Muscle layer of duodenum (tissue), 2 donors: Measurements from ENCODE around the gene IKZF2.

Source experiments
- H3K27ac ChIP-seq: one replicate; pipeline ENCODE4 v1.7.0; 2013; ENCODE audit warnings: mild to moderate bottlenecking, low read length
- H3K27me3 ChIP-seq: one replicate; pipeline ENCODE4 v1.7.0; 2013; ENCODE audit warnings: low read depth, mild to moderate bottlenecking, control low read depth, low read length
- H3K36me3 ChIP-seq, 2 donors: one replicate each; pipeline ENCODE4 v1.7.0; 2013; ENCODE audit warnings: low read length in 2 of 2, control low read depth in 1 of 2, mild to moderate bottlenecking in 1 of 2; ENCODE audit not compliant: insufficient read depth in 2 of 2, control insufficient read depth in 1 of 2
- H3K4me1 ChIP-seq, 2 donors: one replicate each; pipeline ENCODE4 v1.7.0; 2013; ENCODE audit warnings: low read length in 2 of 2, mild to moderate bottlenecking in 2 of 2, control low read depth in 1 of 2, moderate library complexity in 1 of 2; ENCODE audit not compliant: insufficient read depth in 2 of 2, control insufficient read depth in 1 of 2
- H3K4me3 ChIP-seq, 2 donors: one replicate each; pipeline ENCODE4 v1.7.0; 2013; ENCODE audit warnings: low read length in 2 of 2, low read depth in 1 of 2, mild to moderate bottlenecking in 1 of 2
- H3K9me3 ChIP-seq, 2 donors: one replicate each; pipeline ENCODE4 v1.7.0; 2013; ENCODE audit warnings: low read length in 2 of 2, control low read depth in 1 of 2, mild to moderate bottlenecking in 1 of 2; ENCODE audit not compliant: control insufficient read depth in 1 of 2
- donor health status: healthy.

Gene IKZF2

GRCh38 chr2:213089438-213089837, 62.0 kb downstream of the IKZF2 start:
- peaks cover 0 to 13% of the 10 kb centered on the region in 2 donors for H3K4me1 ChIP-seq
- no peak overlapping the region for H3K27ac ChIP-seq
- H3K9me3 ChIP-seq, result no peaks in the 10 kb centered on the region
- H3K36me3 ChIP-seq, result no peaks in the 10 kb centered on the region
- H3K4me3 ChIP-seq, result no peak overlapping the region
- H3K27me3 ChIP-seq, result no peaks in the 10 kb centered on the region

- no peak overlapping the region for H3K4me3 ChIP-seq
- peaks cover 0 to 13% of the 10 kb centered on the region in 2 donors for H3K4me1 ChIP-seq
- no peaks in the 10 kb centered on the region for H3K9me3 ChIP-seq
- H3K27ac ChIP-seq, result no peak overlapping the region
- no peaks in the 10 kb centered on the region for H3K27me3 ChIP-seq
- no peaks in the 10 kb centered on the region for H3K36me3 ChIP-seq
Measured at GRCh38 chr2:213087040-213087439, 64.4 kb downstream of the IKZF2 start.

GRCh38 chr2:213086571-213086970, 64.8 kb downstream of the IKZF2 start:
- no peaks in the 10 kb centered on the region for H3K9me3 ChIP-seq
- H3K4me1 ChIP-seq, result peaks cover 0 to 13% of the 10 kb centered on the region in 2 donors
- H3K36me3 ChIP-seq, result no peaks in the 10 kb centered on the region
- H3K27me3 ChIP-seq, result no peaks in the 10 kb centered on the region
- no peak overlapping the region for H3K27ac ChIP-seq
- H3K4me3 ChIP-seq, result no peak overlapping the region

- Histone ChIP-seq H3K9me3 (no peaks in the 10 kb centered on the region), H3K27ac (no peak overlapping the region), H3K27me3 (no peaks in the 10 kb centered on the region), H3K4me3 (no peak overlapping the region), H3K4me1 (peaks cover 0 to 13% of the 10 kb centered on the region in 2 donors), H3K36me3 (no peaks in the 10 kb centered on the region)
Measured at GRCh38 chr2:213086050-213086449, 65.4 kb downstream of the IKZF2 start.

- H3K9me3 ChIP-seq, result no peaks in the 10 kb centered on the region
- no peak overlapping the region for H3K4me3 ChIP-seq
- peaks cover 0 to 13% of the 10 kb centered on the region in 2 donors for H3K4me1 ChIP-seq
- H3K36me3 ChIP-seq, result no peaks in the 10 kb centered on the region
- H3K27ac ChIP-seq, result no peak overlapping the region
- no peaks in the 10 kb centered on the region for H3K27me3 ChIP-seq
Measured at GRCh38 chr2:213085538-213085937, 65.9 kb downstream of the IKZF2 start.

GRCh38 chr2:213084261-213084660, 67.2 kb downstream of the IKZF2 start:
- no peak overlapping the region for H3K27ac ChIP-seq
- H3K4me3 ChIP-seq, result no peak overlapping the region

GRCh38 chr2:213080969-213081617, 70.3 kb downstream of the IKZF2 start:
- Histone ChIP-seq H3K27me3 (no peaks in the 10 kb centered on the region), H3K36me3 (no peaks in the 10 kb centered on the region), H3K9me3 (no peaks in the 10 kb centered on the region), H3K27ac (no peak overlapping the region), H3K4me1 (peaks cover 0 to 8% of the 10 kb centered on the region in 2 donors), H3K4me3 (no peak overlapping the region)

More at GRCh38 chr2:213084261-213084660, 67.2 kb downstream of the IKZF2 start:
- H3K36me3 ChIP-seq, result no peaks in the 10 kb centered on the region
- peaks cover 0 to 13% of the 10 kb centered on the region in 2 donors for H3K4me1 ChIP-seq
- no peaks in the 10 kb centered on the region for H3K9me3 ChIP-seq
- H3K27me3 ChIP-seq, result no peaks in the 10 kb centered on the region

GRCh38 chr2:213079756-213080155, 71.7 kb downstream of the IKZF2 start:
- Histone ChIP-seq H3K36me3 (no peaks in the 10 kb centered on the region), H3K4me1 (no peaks in the 10 kb centered on the region), H3K9me3 (no peaks in the 10 kb centered on the region), H3K4me3 (no peak overlapping the region), H3K27me3 (no peaks in the 10 kb centered on the region), H3K27ac (no peak overlapping the region)

GRCh38 chr2:213078686-213079085, 72.7 kb downstream of the IKZF2 start:
- H3K36me3 ChIP-seq, result no peaks in the 10 kb centered on the region
- no peaks in the 10 kb centered on the region for H3K27me3 ChIP-seq
- H3K27ac ChIP-seq, result no peak overlapping the region
- H3K4me1 ChIP-seq, result no peaks in the 10 kb centered on the region
- no peak overlapping the region for H3K4me3 ChIP-seq
- H3K9me3 ChIP-seq, result no peaks in the 10 kb centered on the region

- peaks cover 0 to 11% of the 10 kb centered on the region in 2 donors for H3K4me1 ChIP-seq
- no peak overlapping the region for H3K27ac ChIP-seq
- no peaks in the 10 kb centered on the region for H3K36me3 ChIP-seq
- no peaks in the 10 kb centered on the region for H3K27me3 ChIP-seq
- H3K9me3 ChIP-seq, result no peaks in the 10 kb centered on the region
- no peak overlapping the region for H3K4me3 ChIP-seq
Measured at GRCh38 chr2:213069531-213069930, 81.9 kb downstream of the IKZF2 start.

GRCh38 chr2:213068676-213069359, 82.6 kb downstream of the IKZF2 start:
- Histone ChIP-seq H3K9me3 (no peaks in the 10 kb centered on the region), H3K4me3 (no peak overlapping the region), H3K36me3 (no peaks in the 10 kb centered on the region), H3K27me3 (no peaks in the 10 kb centered on the region), H3K4me1 (peaks cover 0 to 11% of the 10 kb centered on the region in 2 donors), H3K27ac (no peak overlapping the region)
